NCI-H82 (cell line): ENCODE measurements around the gene OR1D5.
"Not testable (repeated sequence)": the region's sequence is repeated elsewhere in the genome, so short reads cannot be mapped to it uniquely, and the experiment has no call there.

Experiments
- DNase-seq: peaks from one replicate; lab custom pipeline; 2025; lab: John Stamatoyannopoulos, UW

Gene OR1D5

GRCh38 chr17:3063507-3063906 lies at the start of gene OR1D5:
Gene OR1D5, minus strand, starts transcription at chr17:3063607. Its CDS starts 0 bp downstream, at chr17:3063607.
- DNase-seq = not testable (repeated sequence)

- no peak for DNase-seq
Measured at GRCh38 chr17:3104322-3104721, 40.9 kb upstream of the OR1D5 start, which contains the start of gene OR1D2. Gene OR1D2, minus strand, starts transcription at chr17:3104422. Its CDS starts 11,426 bp downstream, at chr17:3092996.

GRCh38 chr17:3073850-3074249 lies 10.4 kb upstream of the OR1D5 start:
- not testable (repeated sequence) for DNase-seq

- not testable (repeated sequence) for DNase-seq
Measured at GRCh38 chr17:3065192-3065591, 1.8 kb upstream of the OR1D5 start.

GRCh38 chr17:3062824-3063377 lies 506 bp downstream of the OR1D5 start:
- not testable (repeated sequence) for DNase-seq

GRCh38 chr17:3054868-3055267 lies 8.5 kb downstream of the OR1D5 start:
- not testable (repeated sequence) for DNase-seq

GRCh38 chr17:3049705-3050295 lies 13.6 kb downstream of the OR1D5 start:
- DNase-seq = no peak

- DNase-seq = peak; percentile 100
Measured at GRCh38 chr17:3048727-3049471, 14.5 kb downstream of the OR1D5 start.

- DNase-seq = no peak
Measured at GRCh38 chr17:3046753-3047152, 16.7 kb downstream of the OR1D5 start.

- DNase-seq = peak; percentile 64
Measured at GRCh38 chr17:3043737-3044365, 19.6 kb downstream of the OR1D5 start.

GRCh38 chr17:3040882-3041281 lies 22.5 kb downstream of the OR1D5 start:
- no peak for DNase-seq

- no peak for DNase-seq
Measured at GRCh38 chr17:3039736-3040135, 23.7 kb downstream of the OR1D5 start.

GRCh38 chr17:3038941-3039340 lies 24.5 kb downstream of the OR1D5 start:
- no peak for DNase-seq

GRCh38 chr17:3037259-3037658 lies 26.1 kb downstream of the OR1D5 start:
- no peak for DNase-seq

GRCh38 chr17:3036800-3037199 lies 26.6 kb downstream of the OR1D5 start:
- no peak for DNase-seq

GRCh38 chr17:3035968-3036280 lies 27.5 kb downstream of the OR1D5 start:
- DNase-seq = no peak

GRCh38 chr17:3035256-3035967 lies 28.0 kb downstream of the OR1D5 start:
- no peak for DNase-seq

- DNase-seq = no peak
Measured at GRCh38 chr17:3034578-3034920, 28.9 kb downstream of the OR1D5 start.

- no peak for DNase-seq
Measured at GRCh38 chr17:3033741-3034577, 29.4 kb downstream of the OR1D5 start.

- DNase-seq = no peak
Measured at GRCh38 chr17:3033248-3033640, 30.2 kb downstream of the OR1D5 start.
